GM21381 (cell line): Measurements from ENCODE around the gene HOXB3.
A peak's percentile ranks its signal among the peaks of the same experiment; 100 is the strongest.

ENCODE experiments used
- ATAC-seq: cut with Tn5 transposase; IDR thresholded peaks from one replicate; pipeline ENCODE4 v1.9.1; 2021; ENCODE audit warnings: mild to moderate bottlenecking, moderate library complexity; ENCODE audit not compliant: unreplicated experiment

Gene HOXB3

DNA sequence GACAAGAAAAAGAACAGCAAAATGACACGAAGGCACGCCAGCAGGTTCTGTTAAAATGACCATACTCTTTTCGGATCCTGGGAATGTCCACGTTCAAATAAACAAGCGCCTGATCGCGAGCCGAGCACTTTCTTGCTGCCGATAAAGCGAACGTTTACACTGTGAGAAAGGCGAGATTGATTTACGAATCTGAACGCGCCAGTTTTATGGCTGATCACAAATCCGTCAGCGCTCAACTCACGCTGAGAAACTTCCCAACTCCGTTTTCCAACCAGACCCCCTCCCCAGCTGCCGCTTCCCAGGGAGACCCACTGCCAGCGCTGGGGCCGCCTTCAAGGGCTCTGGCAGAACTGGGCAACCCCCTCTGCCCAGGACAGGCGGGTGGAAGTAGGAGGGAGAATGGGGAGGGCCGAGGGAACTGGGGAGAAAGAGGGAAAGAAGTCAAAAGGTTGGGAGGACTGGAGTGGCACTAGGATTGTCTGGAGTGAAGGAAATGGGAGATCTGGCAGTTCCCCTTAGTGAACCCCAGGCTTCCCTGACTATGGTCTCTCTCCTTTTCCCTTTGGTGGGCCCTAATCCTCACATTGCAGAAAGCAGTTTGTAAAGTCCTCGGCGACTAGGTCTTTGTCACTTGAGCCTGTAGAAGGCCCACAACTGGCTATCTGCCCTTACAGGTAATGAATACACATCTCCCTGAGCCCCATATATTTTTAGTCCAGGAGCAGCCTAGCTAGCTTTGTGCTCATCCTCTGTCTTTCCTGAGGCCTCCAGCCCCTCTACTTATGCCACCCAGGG is 18.8 kb downstream of the HOXB3 start:
- no peak for ATAC-seq

DNA sequence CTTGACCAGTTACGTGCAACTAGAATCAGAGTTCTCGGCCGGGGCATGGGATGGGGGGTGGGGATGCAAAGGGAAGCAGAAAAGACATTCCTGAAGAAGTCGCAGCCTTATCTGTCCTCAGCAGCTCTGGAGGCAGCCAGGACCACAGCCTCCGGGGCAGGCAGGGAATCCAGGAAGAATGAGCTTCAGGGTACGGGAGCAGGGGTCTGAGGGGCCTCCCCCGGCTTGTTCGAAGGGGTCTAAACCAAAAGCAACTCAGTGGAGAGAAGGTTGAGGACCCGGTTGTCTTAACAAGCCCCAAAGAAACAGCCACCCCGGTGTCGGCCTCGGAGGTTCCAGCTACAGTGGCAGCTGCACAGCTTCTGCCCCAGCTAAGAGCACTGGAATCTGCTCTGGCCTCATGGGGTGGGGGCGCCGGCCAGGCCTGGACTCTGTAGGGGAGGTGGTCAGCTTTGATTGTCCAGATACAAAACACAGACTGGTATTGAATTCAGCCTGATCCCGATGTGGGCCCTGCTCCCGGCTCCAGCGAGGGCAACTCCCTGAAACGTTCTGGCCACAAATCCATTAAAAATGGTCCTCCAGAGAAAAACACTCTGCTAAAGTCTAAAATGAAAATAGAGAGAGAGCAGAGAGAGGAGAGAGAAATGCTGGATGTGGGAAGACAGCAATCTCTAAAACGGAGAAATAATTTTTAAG is 19.6 kb downstream of the HOXB3 start:
- no peak for ATAC-seq

DNA sequence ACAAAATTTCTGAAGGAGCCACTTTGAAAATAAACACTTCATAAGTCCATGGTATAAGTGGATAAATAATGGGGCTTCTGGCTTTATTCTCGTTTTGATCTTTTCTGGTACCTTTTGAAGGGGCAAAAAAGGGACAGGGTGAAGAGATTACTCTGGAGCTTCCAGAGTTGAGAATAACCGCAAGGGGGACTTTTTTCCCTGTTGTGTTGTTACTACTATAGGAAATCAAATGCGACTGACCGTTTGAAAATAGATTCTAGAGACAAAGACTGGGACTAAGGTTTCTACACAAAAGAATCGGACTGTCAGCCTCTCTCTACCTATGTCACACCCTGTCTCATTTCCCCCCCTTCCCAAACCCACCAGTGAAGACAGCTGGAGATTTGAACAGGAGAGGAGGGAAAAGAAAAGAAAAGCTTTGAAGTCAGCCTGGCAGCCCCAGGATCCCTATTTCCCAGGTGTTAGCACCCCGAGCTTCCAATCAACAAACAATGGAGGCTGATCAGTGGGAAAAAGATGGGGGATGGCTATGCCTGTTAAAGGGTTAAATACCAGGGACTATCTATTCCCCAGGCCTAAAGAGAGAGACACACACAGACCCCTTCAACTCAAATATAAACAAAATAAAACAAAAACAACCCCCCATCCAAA is 20.2 kb downstream of the HOXB3 start:
- no peak for ATAC-seq

DNA sequence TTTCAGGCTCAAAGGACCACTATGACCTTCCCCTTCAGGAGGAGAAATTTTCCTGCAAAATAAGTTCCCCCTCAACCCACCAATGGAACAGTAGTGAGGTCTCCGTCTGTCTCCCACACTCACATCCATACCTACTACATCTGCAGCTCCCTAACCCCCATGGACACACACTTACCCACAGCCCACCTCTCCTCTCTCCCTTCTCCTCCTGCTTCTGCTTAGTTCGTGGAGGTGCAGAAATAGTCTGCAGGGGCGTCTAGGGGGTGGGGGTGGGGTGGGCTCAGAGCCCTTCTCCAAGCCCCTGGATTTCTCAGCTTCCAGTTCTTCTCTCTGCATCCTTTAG is 20.8 kb downstream of the HOXB3 start:
- no peak for ATAC-seq

DNA sequence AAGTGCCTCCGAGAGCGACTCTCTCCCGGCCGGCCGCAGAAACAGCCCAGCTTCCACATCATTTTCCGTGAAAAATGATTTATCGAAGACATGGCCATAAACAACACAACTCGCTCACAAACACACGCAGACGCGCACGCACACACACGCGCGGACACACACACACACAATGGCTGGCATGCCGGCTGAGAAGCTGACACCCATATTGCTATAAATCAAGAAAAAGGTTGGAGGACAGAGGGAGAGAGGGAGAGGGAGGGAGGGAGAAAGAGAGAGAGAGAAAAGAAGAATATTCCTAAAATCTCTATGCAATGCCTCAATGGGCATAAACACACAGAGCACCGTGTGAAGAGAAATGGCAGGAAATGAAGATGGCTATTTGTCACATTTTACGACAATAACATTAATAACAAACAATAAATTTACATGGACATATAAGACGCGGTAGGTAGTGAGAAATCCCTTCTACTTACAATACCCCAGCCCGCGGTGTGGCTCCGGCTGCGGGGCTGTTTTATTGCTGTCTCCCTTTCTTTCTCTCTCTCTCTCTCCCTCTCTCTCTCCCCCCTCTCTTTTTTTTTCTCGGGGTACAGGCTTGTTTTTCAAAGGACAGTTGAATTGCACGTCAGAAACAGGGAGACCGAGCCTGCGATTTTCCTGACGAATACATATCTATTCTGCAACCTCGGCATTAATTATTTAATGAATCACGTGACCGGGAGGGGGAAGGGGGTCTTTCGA is 21.4 kb downstream of the HOXB3 start:
- no peak for ATAC-seq

DNA sequence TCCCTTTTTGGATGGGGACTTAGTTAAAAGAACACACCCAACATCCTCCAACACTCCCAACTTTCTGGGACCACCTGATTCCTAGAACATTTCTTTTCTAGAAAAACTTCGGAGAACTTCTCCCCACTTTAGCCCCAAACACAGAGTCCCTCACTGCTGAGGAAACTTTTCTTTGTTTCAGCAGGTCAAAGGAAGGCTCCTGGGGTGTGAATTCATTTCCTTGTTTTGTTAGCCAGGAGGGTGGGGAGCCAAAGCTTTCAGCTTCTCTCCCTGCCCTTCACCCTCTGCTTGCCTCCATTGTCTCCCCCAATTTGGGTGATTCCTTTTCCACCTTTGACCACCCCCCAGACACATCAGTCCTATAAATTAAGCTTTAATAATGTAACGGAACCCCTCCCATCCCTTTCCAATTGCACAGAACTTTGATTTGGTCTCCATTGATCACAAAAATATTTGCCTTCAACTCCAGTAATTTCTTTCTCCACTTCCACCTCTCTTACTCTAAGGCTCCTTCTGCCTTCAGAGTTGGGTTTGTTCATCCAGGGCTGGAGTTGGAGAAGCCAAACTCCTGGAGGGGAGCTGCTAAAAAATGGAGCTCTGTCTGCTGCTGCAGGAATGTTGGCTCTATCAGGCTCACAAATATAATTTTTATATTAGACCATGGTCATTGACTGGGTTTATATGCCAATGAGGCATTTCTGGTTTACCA is 22.2 kb downstream of the HOXB3 start:
- no peak for ATAC-seq

DNA sequence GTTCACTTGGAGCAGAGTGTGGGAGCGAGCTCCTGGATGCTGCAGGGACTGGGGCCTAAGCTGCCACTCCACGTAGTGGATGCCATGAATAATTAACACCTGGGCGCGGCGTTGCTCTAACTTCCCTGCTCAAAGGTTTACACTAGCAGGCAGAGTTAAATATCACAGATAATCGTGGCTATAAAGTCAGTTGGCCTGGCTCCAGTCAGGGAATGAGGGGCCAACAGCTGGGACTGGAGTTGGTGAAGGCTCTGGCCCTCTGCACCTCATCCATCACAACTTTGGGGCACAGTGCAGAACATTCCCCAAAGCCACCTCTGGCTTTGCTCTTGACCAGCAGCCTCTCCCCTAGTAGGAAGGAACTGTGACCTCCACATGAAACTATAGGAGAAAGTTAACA is 22.8 kb downstream of the HOXB3 start:
- ATAC-seq, result no peak

DNA sequence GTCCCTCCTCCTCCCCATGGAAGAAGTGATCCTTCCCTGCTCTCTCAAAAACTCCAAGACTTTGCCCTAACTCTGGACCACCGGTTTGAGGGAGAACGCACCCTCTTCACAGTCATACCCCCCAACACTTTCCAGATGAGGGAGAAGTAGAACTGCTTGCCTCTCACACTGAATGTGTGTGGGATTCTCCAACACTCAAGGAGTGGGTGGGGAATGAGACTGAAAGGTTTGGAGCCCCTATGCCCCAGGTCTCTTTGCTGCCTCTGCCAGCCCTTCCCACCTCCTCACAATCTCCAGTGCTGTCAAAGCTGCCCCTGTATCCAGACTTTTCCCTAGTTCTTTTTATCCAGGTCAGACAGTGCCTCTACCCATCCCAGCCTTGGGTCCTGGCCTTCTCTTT is 23.3 kb downstream of the HOXB3 start:
- no peak for ATAC-seq

DNA sequence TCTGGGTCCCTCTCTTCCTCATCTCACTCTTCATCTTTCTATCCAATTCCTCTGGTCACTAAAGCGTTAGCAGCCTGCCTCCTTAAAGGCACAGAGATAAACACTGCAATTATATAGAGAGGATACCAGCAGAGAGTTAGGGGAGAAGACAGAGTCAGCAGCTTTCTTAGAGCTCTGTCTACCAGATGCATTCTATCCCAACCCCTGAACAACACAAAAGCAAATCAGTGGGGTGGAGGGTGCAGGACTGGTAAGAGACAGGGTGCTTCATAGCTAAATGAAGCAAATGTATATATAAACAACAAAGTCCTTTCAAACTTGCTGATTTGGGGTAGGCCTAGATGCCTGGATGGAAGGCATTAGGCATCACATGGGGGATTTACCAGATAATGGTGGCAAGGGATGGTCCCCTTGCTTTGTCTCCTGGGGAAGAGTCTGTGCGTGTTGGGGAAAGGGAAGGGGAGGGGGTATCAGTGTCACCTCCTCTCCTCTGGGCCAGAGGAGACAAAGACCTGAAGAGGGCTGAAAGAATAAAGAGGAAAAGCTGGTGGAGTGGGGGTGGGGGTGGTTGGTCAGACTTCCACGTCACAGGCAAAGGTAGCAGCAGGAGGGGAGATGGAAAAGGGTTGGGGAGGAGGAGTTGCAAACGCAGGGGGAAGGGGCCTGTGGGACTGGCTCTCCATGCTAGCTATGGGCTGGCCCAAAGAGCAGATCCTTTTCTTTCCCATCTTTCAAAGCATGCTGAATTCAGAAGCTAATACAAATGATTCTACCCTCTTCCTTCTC is 23.9 kb downstream of the HOXB3 start:
- ATAC-seq, result no peak

DNA sequence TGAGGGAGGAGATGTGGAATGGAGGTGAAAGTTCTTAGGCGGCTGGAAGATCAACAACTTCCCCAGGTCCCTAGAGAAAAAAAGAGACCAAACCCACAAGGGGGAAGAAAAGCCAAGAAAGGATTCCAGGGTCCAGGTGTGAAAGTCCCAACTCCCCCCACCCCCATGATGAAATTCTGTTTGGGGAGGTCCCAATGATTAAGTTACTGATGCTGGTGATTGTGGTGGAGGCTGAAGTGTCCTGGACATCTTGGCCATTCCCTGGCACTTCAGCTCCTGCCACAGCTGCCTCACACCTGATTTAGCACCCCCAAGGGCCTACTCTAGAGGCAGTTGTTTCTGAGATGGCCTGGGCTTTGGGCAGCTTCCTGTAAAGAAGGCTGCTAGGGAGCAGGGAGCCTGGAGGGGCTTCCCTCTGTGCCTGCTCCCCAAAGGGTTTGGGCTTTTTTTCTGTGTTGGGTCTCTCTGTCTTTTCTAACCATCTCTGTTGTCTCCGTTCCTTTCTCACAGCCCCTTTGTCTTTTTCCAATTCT is 25.0 kb downstream of the HOXB3 start:
- no peak for ATAC-seq

DNA sequence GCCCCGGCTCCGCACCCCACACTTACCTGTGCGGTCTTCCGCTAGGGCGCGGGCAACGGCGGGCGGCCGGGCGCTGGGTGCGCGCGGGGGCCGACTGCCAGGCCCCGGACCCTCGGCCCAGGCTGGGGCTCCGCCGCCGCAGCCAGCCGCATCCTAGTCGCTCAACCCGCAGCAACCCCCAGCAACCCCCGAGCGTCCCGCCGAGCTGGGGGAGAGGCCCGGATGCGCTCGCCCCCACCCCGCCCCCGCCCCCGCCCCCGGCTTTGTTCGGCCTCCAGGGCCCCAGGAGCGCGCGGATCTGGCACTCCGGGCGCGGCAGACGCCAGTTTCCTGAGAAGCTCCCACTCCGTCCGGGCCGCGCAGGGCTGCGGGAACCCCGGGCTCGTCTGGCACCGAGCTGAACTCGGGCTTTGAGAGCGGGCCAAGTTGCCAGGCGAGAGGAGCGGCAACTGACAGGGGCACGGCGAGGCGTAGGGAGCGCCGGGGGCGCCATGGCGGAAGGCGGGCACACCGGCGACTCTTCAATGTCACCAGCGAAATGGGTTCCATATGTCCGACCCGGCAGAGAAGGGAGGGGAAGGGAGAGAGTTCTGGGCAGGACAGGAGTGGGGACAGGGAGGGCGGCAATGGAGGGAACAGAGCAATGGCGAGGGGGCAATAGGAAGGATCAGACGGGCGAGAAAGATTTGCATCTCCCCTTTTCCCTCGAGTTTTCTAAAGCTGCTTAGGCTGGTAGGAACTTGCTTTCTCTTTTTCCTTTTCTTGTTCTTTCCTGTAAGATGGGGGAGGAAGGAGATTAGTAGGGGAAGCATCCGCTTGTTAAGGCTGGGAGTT is 25.6 kb downstream of the HOXB3 start:
- no peak for ATAC-seq

DNA sequence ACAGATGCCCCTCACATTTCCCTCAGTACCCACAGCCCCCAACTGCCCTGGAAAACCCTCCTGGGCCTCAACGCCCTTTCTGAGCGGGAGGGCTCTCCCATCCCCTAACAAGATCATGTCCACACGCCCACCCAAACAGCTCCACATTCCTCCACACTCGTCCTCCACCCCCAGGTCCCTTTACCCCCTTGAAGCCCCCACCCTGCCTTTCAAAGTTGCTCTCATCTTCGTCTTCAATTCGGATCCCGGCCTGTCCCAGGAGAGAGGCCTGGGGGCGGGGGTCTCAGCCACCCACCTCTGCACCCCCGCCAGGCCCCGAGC is 26.2 kb downstream of the HOXB3 start:
- ATAC-seq, result no peak

DNA sequence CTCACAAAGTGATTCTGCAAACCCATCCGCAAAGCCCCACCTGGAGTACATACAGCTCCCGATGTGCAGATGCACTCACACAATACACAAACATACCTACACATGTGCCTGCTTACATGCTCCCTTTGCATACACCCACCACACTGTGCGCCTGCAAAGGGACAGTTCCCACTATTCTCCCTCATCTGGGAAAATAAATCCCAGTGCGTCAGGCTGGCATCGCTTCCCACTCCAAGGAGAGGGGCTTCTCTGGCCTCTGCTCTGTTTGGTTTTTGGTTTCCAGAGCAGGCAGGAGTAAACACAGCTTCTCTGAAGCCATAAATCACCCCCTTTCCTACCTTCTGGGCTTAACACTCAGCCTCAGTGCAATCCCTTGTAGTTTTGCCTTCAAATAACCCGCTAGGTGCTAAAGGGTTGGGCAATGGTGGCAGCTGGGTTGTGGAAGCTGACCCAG is 26.6 kb downstream of the HOXB3 start:
- ATAC-seq, result no peak

DNA sequence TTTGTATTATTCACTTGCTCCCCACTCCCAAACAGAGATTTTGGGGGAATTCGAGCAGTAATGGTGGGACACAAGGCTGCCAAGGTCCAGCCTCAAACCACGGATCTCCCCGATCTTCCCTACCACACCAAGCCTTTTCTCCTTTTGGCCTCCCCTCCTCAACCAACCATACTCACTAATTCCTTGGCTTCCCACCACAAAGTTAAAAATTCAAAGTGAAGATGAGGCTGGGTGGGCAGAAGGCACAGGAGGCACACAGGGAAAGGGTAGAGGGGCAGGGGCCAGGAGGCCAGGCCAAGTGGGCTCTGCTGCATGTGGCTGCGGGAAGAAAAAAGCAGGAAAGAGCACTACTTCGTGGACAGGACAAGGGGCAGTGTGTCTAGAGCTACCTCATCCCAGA is 27.1 kb downstream of the HOXB3 start:
- ATAC-seq, result no peak

DNA sequence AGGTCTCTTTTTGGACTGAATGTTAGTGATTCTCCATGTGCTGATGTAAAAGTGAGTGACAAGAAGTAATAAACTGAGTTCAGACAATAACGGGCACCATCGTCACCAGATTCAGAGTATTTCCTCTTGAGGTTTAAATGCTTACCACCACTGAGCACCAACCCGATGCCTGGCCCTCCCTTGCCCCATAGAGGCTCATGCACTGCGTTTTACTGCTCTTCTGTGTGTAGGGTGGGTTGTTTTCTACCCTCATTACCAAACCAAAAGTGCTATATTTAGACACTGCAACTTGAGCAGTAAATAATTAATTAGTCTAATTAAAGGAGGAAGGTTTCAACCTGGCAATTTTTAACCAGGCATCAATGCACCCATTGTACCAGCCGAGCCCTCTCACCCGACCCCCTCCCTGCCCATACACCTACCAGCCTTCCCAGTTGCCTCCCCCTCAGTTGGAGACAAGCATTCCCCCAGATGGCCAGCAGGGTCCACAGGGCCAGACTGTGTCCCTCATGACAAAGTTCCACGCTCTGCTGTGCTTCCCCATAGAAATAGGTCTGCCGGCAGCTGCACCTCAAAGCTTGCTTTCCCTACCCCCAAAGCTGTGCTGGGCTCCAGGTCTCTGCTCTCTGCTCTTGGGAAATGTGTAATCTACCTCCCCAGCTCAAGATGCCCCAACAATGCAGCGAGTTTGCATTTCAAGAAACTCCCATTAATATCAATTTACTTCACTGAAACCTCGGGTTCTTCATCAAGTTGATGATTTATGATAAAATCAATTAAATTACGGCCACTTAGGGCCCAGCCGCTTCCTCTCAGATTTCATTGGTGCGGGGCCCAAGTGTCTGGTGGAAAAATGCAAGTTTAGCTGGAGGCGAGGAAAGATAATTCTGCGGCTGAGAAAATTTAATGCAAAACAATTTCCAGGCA is 27.9 kb downstream of the HOXB3 start:
- ATAC-seq, result peak; percentile 48

DNA sequence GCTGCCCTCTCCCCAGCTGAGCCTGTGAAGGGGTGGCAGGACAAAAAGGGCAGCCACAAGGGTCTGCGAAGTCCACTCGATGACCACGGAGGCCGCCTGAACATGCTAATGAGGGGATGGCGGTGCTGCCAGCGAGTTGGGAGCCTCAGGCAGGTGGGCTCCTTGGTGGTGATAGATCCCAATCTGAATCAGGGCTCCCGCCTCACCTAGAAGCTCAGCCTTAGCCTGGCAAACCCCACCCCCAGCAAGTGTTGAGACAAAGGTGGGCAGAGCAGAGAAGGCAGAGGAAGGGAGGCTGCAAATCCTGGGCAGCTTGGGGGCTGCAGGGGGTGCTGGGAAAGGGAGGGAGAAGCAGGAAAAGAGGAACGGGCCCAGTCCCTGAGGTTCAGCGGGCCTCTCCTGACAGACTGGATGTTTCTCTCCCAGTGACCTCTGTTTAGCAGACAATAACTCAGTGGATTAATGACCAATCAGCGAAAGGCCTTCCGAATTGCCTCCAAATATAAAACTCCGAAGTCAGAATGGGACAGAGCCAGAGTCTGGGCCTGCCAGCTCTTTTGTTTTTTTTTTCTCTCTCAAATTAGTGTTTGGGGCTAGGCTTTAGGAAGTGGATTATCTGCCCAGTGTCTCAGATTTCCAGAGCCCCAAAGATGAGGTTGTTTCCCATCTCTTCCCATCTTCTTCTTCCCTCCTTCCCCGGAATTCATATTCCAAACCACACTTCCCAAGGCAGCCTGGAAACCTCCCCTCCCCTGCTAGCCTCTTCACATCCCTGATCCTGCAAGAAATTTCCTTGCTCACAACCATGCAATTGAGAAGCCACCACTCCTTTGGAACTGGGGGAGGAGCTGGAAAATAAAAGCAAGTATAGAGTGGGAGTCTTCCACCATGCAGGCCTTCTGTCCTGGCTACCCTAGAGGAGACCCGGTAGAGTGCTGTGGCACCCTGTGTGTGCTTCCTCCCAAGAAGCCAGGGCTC is 29.9 kb downstream of the HOXB3 start:
- ATAC-seq, result no peak
